ENCODE results near the gene MECP2.

MECP2 gene

GRCh38 chrX:153974726-153975286 is 122.7 kb downstream of the MECP2 start:
- Histone ChIP-seq H3K36me3 (ENCODE audit: control insufficient read depth, insufficient read depth, low read length) (no peaks in the 10 kb centered on the region), H3K27me3 (ENCODE audit: control insufficient read depth, insufficient read depth, low read length) (no peaks in the 10 kb centered on the region), H3K4me1 (ENCODE audit: control insufficient read depth, insufficient read depth, low read length) (no peaks in the 10 kb centered on the region), H3K9me3 (ENCODE audit: control insufficient read depth, insufficient read depth, low read length) (no peaks in the 10 kb centered on the region), H3K27ac (ENCODE audit: low read length) (no peak overlapping the region), H3K4me3 (ENCODE audit: low read length) (no peak overlapping the region)
- no peak for DNase-seq (ENCODE audit: low read depth, low spot score)
- no CpG with 5 or more reads among the region's 3 CpGs for WGBS (ENCODE audit: insufficient coverage, insufficient read length)

- H3K27me3 ChIP-seq (ENCODE audit: control insufficient read depth, insufficient read depth, low read length): no peaks in the 10 kb centered on the region
- no peaks in the 10 kb centered on the region for H3K4me1 ChIP-seq (ENCODE audit: control insufficient read depth, insufficient read depth, low read length)
- no peak for DNase-seq (ENCODE audit: low read depth, low spot score)
- no peak overlapping the region for H3K4me3 ChIP-seq (ENCODE audit: low read length)
- no peak overlapping the region for H3K27ac ChIP-seq (ENCODE audit: low read length)
- WGBS (ENCODE audit: insufficient coverage, insufficient read length): no CpG with 5 or more reads among the region's 14 CpGs
- no peaks in the 10 kb centered on the region for H3K36me3 ChIP-seq (ENCODE audit: control insufficient read depth, insufficient read depth, low read length)
- H3K9me3 ChIP-seq (ENCODE audit: control insufficient read depth, insufficient read depth, low read length): no peaks in the 10 kb centered on the region
These were observed 123.4 kb downstream of the MECP2 start for GRCh38 chrX:153974003-153974725.

- peaks cover 2% of the 10 kb centered on the region for H3K4me1 ChIP-seq (ENCODE audit: control insufficient read depth, insufficient read depth, low read length)
- H3K27ac ChIP-seq (ENCODE audit: low read length): no peak overlapping the region
These were observed 124.2 kb downstream of the MECP2 start for GRCh38 chrX:153973127-153974002.

GRCh38 chrX:153972368-153973126 is 125.0 kb downstream of the MECP2 start, which contains the start of gene TMEM187:
TSS of gene TMEM187 (plus strand) at chrX:153972754. CDS start at chrX:153982063, 9,309 bp downstream.
- peak within 1 kb of the TSS; percentile 100 for H3K4me3 ChIP-seq (ENCODE audit: low read length)
- no peaks in the 10 kb centered on the region for H3K27me3 ChIP-seq (ENCODE audit: control insufficient read depth, insufficient read depth, low read length)
- WGBS (ENCODE audit: insufficient coverage, insufficient read length): no CpG with 5 or more reads among the region's 103 CpGs
- no peak within 1 kb of the TSS for H3K27ac ChIP-seq (ENCODE audit: low read length)
- no peaks in the 10 kb centered on the region for H3K36me3 ChIP-seq (ENCODE audit: control insufficient read depth, insufficient read depth, low read length)
- H3K4me1 ChIP-seq (ENCODE audit: control insufficient read depth, insufficient read depth, low read length): peaks cover 4% of the 10 kb centered on the region
- no peaks in the 10 kb centered on the region for H3K9me3 ChIP-seq (ENCODE audit: control insufficient read depth, insufficient read depth, low read length)
- DNase-seq (ENCODE audit: low read depth, low spot score): no peak

More at GRCh38 chrX:153973127-153974002, 124.2 kb downstream of the MECP2 start:
- Histone ChIP-seq H3K27me3 (ENCODE audit: control insufficient read depth, insufficient read depth, low read length) (no peaks in the 10 kb centered on the region), H3K4me3 (ENCODE audit: low read length) (peak overlapping the region; percentile 100; the same call in 1 of the 2 replicates), H3K9me3 (ENCODE audit: control insufficient read depth, insufficient read depth, low read length) (no peaks in the 10 kb centered on the region), H3K36me3 (ENCODE audit: control insufficient read depth, insufficient read depth, low read length) (no peaks in the 10 kb centered on the region)
- no peak for DNase-seq (ENCODE audit: low read depth, low spot score)
- no CpG with 5 or more reads among the region's 20 CpGs for WGBS (ENCODE audit: insufficient coverage, insufficient read length)

All from iPS DF 6.9 (cell line).